SK-N-SH (cell line): ENCODE results near the gene TRIM29. TPM values are rescaled to one million over a fixed set of nuclear protein-coding genes. Genes with fewer than 3 reads are reported as not detected.

Source experiments
- CTCF ChIA-PET: fragments of 300-600, 350-600 bp; formaldehyde crosslinking; extraction: SDS; loops from one replicate; lab custom pipeline; 2021; lab: Yijun Ruan, JAX
- POLR2A ChIA-PET: fragments of 350-600 bp; sonication (Branson Sonifier 250); formaldehyde crosslinking; extraction: SDS; loops from one replicate; lab custom pipeline; 2020; ENCODE audit warnings: antibody characterized with exemption, inconsistent platforms; lab: Yijun Ruan, JAX
- DNase-seq: peaks from one replicate; pipeline ENCODE4 v3.0.0; 2012
- H2AFZ ChIP-seq: fragments of 200-600 bp; sonication (generic); 2 replicates; pipeline ENCODE4 v1.8.1; 2016; ENCODE audit warnings: antibody characterized with exemption, mild to moderate bottlenecking, low read depth
- H3F3A ChIP-seq: fragments of 200-600 bp; sonication (generic); replicated peaks from 2 replicates; pipeline ENCODE3; 2016; ENCODE audit warnings: antibody characterized with exemption, mild to moderate bottlenecking; ENCODE audit not compliant: insufficient read depth
- H3K27ac ChIP-seq, 2 experiments: fragments of 200-500 bp in 1 of 2; fragments of 200-600 bp in 1 of 2; sonication (Bioruptor generic) in 1 of 2; sonication (generic), shearing (Covaris generic) in 1 of 2; 2 replicates each; pipeline versions ENCODE4 v1.5.1 to v1.6.1; 2014 to 2016; ENCODE audit warnings: low read depth in 2 of 2, inconsistent platforms in 1 of 2, low read length in 1 of 2, mild to moderate bottlenecking in 1 of 2, mixed read lengths in 1 of 2
- H3K27me3 ChIP-seq: fragments of 200-600 bp; sonication (generic), shearing (Covaris generic); 2 replicates; pipeline ENCODE4 v1.6.1; 2016; ENCODE audit warnings: mixed run types; ENCODE audit not compliant: insufficient read depth
- H3K36me3 ChIP-seq, 2 experiments: fragments of 200-500 bp in 1 of 2; fragments of 200-600 bp in 1 of 2; sonication (Bioruptor generic) in 1 of 2; sonication (generic) in 1 of 2; replicated peaks in 1 of 2; 2 replicates each; pipeline versions ENCODE3 to v1.5.1; 2014 to 2016; ENCODE audit warnings: low read length in 1 of 2, mild to moderate bottlenecking in 1 of 2; ENCODE audit not compliant: insufficient read depth in 2 of 2, control insufficient read depth in 1 of 2
- H3K4me1 ChIP-seq, 2 experiments: fragments of 200-500 bp in 1 of 2; fragments of 200-600 bp in 1 of 2; sonication (Bioruptor generic) in 1 of 2; sonication (generic), shearing (Covaris generic) in 1 of 2; 2 replicates each; pipeline versions ENCODE4 v1.5.1 to v1.6.1; 2014 to 2016; ENCODE audit warnings: low read depth in 1 of 2, low read length in 1 of 2, mixed run types in 1 of 2; ENCODE audit not compliant: insufficient read depth in 2 of 2, control insufficient read depth in 1 of 2
- H3K4me2 ChIP-seq: fragments of 200-600 bp; sonication (generic), shearing (Covaris generic); 2 replicates; pipeline ENCODE4 v1.6.1; 2017; ENCODE audit warnings: mixed run types
- H3K4me3 ChIP-seq, 2 experiments: fragments of 200-500 bp in 1 of 2; fragments of 200-600 bp in 1 of 2; sonication (Bioruptor generic) in 1 of 2; sonication (generic), shearing (Covaris generic) in 1 of 2; 2 replicates each; pipeline versions ENCODE4 v1.5.1 to v1.8.1; 2014 to 2016; ENCODE audit warnings: low read depth in 2 of 2, inconsistent platforms in 1 of 2, low read length in 1 of 2, mild to moderate bottlenecking in 1 of 2, mixed read lengths in 1 of 2, moderate library complexity in 1 of 2
- H3K79me2 ChIP-seq: fragments of 200-600 bp; sonication (generic); 2 replicates; pipeline ENCODE4 v1.8.1; 2017; ENCODE audit warnings: mild to moderate bottlenecking; ENCODE audit not compliant: insufficient read depth
- H3K9ac ChIP-seq: fragments of 200-600 bp; sonication (generic); 2 replicates; pipeline ENCODE4 v1.6.1; 2017; ENCODE audit warnings: mixed run types
- H3K9me2 ChIP-seq: fragments of 200-600 bp; sonication (generic); 2 replicates; pipeline ENCODE4 v1.6.1; 2017; ENCODE audit warnings: mixed run types
- H3K9me3 ChIP-seq: fragments of 200-600 bp; sonication (generic); 2 replicates; pipeline ENCODE4 v1.6.1; 2017; ENCODE audit warnings: mixed run types, mild to moderate bottlenecking, moderate library complexity
- H4K20me1 ChIP-seq: fragments of 200-600 bp; sonication (generic); 2 replicates; pipeline ENCODE4 v1.6.1; 2017; ENCODE audit warnings: mild to moderate bottlenecking, mixed run types; ENCODE audit not compliant: insufficient read depth
- CHD2 ChIP-seq: fragments of 150-350 bp; IDR thresholded peaks from 2 replicates; pipeline ENCODE4 v1.6.1; 2018; ENCODE audit warnings: low read length; ENCODE audit not compliant: partially characterized antibody
- EZH2phosphoT487 ChIP-seq: fragments of 200-600 bp; sonication (generic); IDR thresholded peaks from 2 replicates; pipeline ENCODE4 v1.6.1; 2017; ENCODE audit warnings: low read depth, mixed run types, mild to moderate bottlenecking, antibody characterized with exemption, moderate library complexity, borderline replicate concordance
- FOXM1 ChIP-seq: IDR thresholded peaks from 2 replicates; pipeline ENCODE4 v1.4.0; 2012; ENCODE audit warnings: low read depth, mild to moderate bottlenecking
- GABPA ChIP-seq: IDR thresholded peaks from 2 replicates; pipeline ENCODE4 v1.4.0; 2012; ENCODE audit warnings: low read depth, mild to moderate bottlenecking
- IRF3 ChIP-seq: fragments of 150-350 bp; IDR thresholded peaks from 2 replicates; pipeline ENCODE4 v1.6.1; 2016; ENCODE audit warnings: mild to moderate bottlenecking, low read depth, low read length
- MEF2A ChIP-seq: IDR thresholded peaks from 2 replicates; pipeline ENCODE4 v1.4.0; 2012; ENCODE audit warnings: low read depth, borderline replicate concordance
- RAD21 ChIP-seq: IDR thresholded peaks from 2 replicates; pipeline ENCODE4 v1.6.1; 2012; ENCODE audit warnings: mild to moderate bottlenecking, low read length
- RCOR1 ChIP-seq: fragments of 150-350 bp; IDR thresholded peaks from 2 replicates; pipeline ENCODE4 v1.6.1; 2017; ENCODE audit warnings: antibody characterized with exemption, low read length
- TEAD4 ChIP-seq: IDR thresholded peaks from 2 replicates; pipeline ENCODE4 v1.4.0; 2012; ENCODE audit warnings: mild to moderate bottlenecking, borderline replicate concordance; ENCODE audit not compliant: insufficient read depth
- USF2 ChIP-seq: fragments of 150-350 bp; IDR thresholded peaks from 2 replicates; pipeline ENCODE4 v1.6.1; 2017; ENCODE audit warnings: antibody characterized with exemption, low read length, low read depth, borderline replicate concordance
- YY1 ChIP-seq: IDR thresholded peaks from 2 replicates; pipeline ENCODE4 v1.4.0; 2012; ENCODE audit warnings: low read depth, mild to moderate bottlenecking
- WGBS: methylation state at CpG from one replicate; pipeline ENCODE4 v1.1.6; 2017; ENCODE audit warnings: low lambda C conversion rate; 5-methylcytosine and 5-hydroxymethylcytosine counted together
- polyA plus RNA-seq, 3 experiments: library from polyadenylated mRNA; depleted of rRNA; stranded (reverse); fragments of >200 nt; gene quantifications; 2 replicates each; pipeline ENCODE4 v1.2.3, GENCODE V29; 2012
- TF ChIP-seq, protein P1 (sequence below): IDR thresholded peaks from 2 replicates; pipeline ENCODE4; 2012
- TF ChIP-seq, protein P2 (sequence below): IDR thresholded peaks from 2 replicates; pipeline ENCODE4 v1.4.0; 2012; ENCODE audit warnings: low read depth
- TF ChIP-seq, protein P3 (sequence below): IDR thresholded peaks from 2 replicates; pipeline ENCODE4 v1.6.1; 2012; ENCODE audit warnings: mild to moderate bottlenecking, low read depth, low read length, moderate library complexity

TRIM29 gene
- polyA plus RNA-seq, 1 of the 3 experiments (the other 2 are of a cell fraction): 0.03 TPM

GRCh38 chr11:120125024-120125423 lies 12.9 kb downstream of the TRIM29 start:
- Histone ChIP-seq H3K9ac (no peak overlapping the region), H3K9me2 (no peaks in the 10 kb centered on the region), H3K4me3 (no peak overlapping the region), H4K20me1 (no peaks in the 10 kb centered on the region), H3F3A (no peaks in the 10 kb centered on the region), H3K4me2 (no peak overlapping the region), H3K36me3 (no peaks in the 10 kb centered on the region)
- POLR2A ChIA-PET: no interaction called here
- DNase-seq: no peak
- 36% methylated on average over 5 of the region's 5 CpGs for WGBS
- TF ChIP-seq GABPA: no peak
- TF ChIP-seq, protein P1, sequence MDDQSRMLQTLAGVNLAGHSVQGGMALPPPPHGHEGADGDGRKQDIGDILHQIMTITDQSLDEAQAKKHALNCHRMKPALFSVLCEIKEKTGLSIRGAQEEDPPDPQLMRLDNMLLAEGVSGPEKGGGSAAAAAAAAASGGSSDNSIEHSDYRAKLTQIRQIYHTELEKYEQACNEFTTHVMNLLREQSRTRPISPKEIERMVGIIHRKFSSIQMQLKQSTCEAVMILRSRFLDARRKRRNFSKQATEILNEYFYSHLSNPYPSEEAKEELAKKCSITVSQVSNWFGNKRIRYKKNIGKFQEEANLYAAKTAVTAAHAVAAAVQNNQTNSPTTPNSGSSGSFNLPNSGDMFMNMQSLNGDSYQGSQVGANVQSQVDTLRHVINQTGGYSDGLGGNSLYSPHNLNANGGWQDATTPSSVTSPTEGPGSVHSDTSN: no peak
- TF ChIP-seq, protein P2, sequence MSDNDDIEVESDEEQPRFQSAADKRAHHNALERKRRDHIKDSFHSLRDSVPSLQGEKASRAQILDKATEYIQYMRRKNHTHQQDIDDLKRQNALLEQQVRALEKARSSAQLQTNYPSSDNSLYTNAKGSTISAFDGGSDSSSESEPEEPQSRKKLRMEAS: no peak
- no peak for TF ChIP-seq RAD21
- TF ChIP-seq EZH2phosphoT487: no peak
- TF ChIP-seq YY1: no peak
- TF ChIP-seq IRF3: no peak
- no peak for TF ChIP-seq MEF2A
- no peak for TF ChIP-seq TEAD4
- TF ChIP-seq, all 33 proteins: peak for 0
- H2AFZ ChIP-seq: no peak overlapping the region
- H3K9me3 ChIP-seq: no peaks in the 10 kb centered on the region
- peaks cover 0 to 9% of the 10 kb centered on the region in 2 experiments; a peak in 1 of 4 replicates for H3K4me1 ChIP-seq
- H3K27ac ChIP-seq: no peak overlapping the region
- no peaks in the 10 kb centered on the region; the same call in 1 of the 2 replicates for H3K27me3 ChIP-seq
- CTCF ChIA-PET: interaction anchor here (1.1 to 1.9 kb wide), 3 partner anchors 12 to 396 kb away, joined by 3 to 4 read pairs (median 4); partner anchors contain the start of gene NECTIN1
- H3K79me2 ChIP-seq: no peaks in the 10 kb centered on the region

DNA sequence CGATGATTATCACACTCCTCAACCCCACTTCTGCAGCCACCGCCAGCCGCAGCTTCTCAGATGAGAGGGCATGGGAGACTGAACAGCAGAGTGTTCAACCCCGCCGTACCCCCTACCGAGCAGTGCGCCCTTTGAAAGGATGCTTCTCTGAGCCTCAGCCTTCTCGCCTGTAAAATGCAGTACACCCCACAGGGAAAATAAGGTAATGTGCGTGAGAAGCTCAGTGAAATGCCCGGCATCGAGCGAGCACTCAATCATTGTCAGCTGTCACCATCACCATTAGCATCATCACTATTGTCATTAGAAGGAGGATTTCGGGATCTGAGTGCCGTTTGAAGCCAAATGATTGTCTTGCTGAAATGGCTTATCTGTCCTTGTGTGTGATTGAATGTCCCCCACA lies 13.6 kb downstream of the TRIM29 start:
- no peak for TF ChIP-seq USF2
- no peak for TF ChIP-seq CHD2
- TF ChIP-seq MEF2A: no peak
- no peak for TF ChIP-seq FOXM1
- TF ChIP-seq RAD21: no peak
- no peak for TF ChIP-seq RCOR1
- TF ChIP-seq, protein P3, sequence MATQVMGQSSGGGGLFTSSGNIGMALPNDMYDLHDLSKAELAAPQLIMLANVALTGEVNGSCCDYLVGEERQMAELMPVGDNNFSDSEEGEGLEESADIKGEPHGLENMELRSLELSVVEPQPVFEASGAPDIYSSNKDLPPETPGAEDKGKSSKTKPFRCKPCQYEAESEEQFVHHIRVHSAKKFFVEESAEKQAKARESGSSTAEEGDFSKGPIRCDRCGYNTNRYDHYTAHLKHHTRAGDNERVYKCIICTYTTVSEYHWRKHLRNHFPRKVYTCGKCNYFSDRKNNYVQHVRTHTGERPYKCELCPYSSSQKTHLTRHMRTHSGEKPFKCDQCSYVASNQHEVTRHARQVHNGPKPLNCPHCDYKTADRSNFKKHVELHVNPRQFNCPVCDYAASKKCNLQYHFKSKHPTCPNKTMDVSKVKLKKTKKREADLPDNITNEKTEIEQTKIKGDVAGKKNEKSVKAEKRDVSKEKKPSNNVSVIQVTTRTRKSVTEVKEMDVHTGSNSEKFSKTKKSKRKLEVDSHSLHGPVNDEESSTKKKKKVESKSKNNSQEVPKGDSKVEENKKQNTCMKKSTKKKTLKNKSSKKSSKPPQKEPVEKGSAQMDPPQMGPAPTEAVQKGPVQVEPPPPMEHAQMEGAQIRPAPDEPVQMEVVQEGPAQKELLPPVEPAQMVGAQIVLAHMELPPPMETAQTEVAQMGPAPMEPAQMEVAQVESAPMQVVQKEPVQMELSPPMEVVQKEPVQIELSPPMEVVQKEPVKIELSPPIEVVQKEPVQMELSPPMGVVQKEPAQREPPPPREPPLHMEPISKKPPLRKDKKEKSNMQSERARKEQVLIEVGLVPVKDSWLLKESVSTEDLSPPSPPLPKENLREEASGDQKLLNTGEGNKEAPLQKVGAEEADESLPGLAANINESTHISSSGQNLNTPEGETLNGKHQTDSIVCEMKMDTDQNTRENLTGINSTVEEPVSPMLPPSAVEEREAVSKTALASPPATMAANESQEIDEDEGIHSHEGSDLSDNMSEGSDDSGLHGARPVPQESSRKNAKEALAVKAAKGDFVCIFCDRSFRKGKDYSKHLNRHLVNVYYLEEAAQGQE: no peak
- TF ChIP-seq, all 33 proteins: peak for 0
- Histone ChIP-seq H3K27ac (no peak overlapping the region), H3K9ac (no peak overlapping the region), H3K36me3 (no peaks in the 10 kb centered on the region), H3K9me2 (no peaks in the 10 kb centered on the region), H3F3A (no peaks in the 10 kb centered on the region), H2AFZ (no peak overlapping the region), H3K4me1 (peaks cover 0 to 9% of the 10 kb centered on the region in 2 experiments; a peak in 1 of 4 replicates), H3K27me3 (no peaks in the 10 kb centered on the region; the same call in 1 of the 2 replicates), H4K20me1 (no peaks in the 10 kb centered on the region), H3K9me3 (no peaks in the 10 kb centered on the region), H3K4me3 (no peak overlapping the region), H3K4me2 (no peak overlapping the region), H3K79me2 (no peaks in the 10 kb centered on the region)
- ChIA-PET CTCF (interaction anchor here (1.1 to 1.9 kb wide), 3 partner anchors 13 to 395 kb away, joined by 3 to 4 read pairs (median 4); partner anchors contain the start of gene NECTIN1), POLR2A (no interaction called here)
- 86% methylated on average over 14 of the region's 14 CpGs for WGBS
- DNase-seq: no peak
